ENCODE measurements around the gene KHNYN.
"Not testable (repeated sequence)": the region's sequence is repeated elsewhere in the genome, so short reads cannot be mapped to it uniquely, and the experiment has no call there.

KHNYN gene

DNA sequence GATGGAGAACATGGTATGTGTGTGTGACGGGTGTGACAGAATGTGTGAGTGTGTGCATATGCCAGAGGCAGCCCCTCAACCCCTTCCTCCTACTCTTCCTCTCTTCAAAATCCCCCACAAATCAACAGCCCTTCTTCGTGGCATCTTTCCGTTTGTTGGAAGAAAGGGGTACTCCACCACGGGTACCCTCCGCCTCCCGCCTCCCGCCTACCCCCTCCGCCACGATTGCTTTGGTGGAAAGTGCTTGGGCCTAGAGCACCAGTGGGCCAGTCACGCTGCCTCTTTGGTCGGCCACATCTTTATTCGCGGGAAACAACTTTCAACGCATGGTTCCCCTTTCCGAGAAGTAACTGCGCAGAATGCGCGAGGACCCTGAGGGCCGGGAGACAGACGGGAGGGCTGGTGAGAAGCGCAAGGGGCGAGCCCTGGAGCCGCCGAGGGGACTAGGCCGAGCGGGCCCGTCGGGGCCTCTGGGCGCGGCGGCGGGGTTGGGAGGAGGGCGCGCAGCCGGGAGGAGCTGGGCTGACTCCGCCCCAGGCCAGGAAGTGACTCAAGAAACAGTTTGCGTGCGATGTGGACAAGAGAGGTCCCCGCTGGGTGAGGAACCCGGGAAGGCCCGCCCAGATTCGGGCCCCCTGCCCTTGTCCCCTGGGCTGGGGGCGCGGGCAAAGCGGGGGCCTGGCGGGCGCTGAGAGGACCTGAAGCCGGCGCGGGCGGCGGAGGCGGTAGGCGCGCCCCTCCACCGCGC, at the start of gene KHNYN, which contains the start of gene CBLN3:
Gene KHNYN, plus strand, starts transcription at position 560 of the 748 bp plus-strand sequence. CDS start 777 bp downstream, outside the sequence.
Gene CBLN3, minus strand, starts transcription at position 274 of the 748 bp plus-strand sequence. CDS start 614 bp downstream, outside the sequence.
- DNase-seq (ENCODE audit: low read depth) = peak; percentile 75

DNA sequence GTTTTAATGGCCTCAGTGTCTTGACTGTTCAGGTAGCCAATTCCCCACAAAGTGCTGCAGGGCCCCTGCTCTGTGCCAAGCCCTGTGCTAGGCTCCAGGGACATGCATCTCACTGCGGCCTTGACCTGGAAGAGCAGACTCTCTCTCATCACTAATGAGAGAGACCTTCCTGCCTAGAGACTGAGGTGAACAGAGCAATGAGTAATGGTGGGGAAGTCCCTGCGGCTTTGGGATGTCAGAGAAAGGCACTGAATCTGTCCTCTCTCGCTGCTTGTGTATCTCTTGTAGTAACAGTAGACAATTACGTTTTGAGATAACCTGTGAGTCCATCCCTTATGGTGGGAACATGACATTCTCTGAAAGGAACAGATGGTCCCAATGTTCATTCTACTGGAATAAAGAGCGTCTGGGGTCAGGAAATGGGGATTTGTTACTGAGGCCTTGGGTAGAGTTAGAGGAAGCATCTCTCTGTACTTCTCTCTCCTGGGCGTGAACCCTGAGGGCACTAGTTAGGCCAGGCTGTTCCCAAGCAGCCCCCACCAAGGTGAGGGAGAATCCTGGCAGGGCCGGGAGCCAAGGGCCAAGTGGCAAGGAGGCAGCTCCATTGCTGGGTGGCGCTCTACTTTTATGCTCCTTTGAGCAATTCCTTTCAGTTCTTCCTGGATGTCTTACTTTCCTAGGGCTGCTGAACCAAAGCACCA, 48.2 kb upstream of the KHNYN start:
- no peak for DNase-seq (ENCODE audit: low read depth)

DNA sequence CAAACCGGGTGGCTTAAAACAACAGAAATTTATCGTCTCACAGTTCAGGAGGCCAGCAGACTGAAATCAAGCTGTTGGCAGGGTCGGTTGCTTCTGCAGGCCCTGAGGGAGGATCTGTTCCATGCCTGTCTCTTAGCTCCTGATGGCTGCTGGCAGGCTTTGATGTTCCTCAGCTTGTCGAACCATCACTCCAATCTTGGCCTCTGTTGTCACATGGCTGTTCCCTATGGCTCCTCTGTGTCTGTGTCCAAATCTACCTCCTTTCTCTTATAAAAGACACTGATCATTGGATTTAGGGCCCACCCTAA, 47.7 kb upstream of the KHNYN start:
- no peak for DNase-seq (ENCODE audit: low read depth)

DNA sequence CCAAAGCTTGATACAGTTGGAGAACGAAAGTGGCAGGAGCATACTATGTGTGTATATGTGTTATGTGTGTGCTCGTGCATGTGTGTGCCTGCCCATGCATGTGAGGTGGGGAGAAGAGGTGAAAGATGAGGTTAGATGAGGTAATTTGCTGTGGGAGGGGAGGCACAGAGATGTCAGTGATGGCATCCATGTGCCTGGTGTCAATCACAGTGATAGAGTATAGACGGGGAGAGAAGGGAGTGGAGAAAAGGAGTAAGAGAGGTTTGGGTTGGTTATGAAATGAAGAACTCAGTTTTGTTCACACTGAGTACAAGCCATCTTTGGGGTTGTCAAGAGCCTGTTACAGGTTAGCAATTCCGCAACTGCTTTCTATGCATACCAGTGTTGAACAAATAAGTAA, 45.6 kb upstream of the KHNYN start:
- no peak for DNase-seq (ENCODE audit: low read depth)

DNA sequence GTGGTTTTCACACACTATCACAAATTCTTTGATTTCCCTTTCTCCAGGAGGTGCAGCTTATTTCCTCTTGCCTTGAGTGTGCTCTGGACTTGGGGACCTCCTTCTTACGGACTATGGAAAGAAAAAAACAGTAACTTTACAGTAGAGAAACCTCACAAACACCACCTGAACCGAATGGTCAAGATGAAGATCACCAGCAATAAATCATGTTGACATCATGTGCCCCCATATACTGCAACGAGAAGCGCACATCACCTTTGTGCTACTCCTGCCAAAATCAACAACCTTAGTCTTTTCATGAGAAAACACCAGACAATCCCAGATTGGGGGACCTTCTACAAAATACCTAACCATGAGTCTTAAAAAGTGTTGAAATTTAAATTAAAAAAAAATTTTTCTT, 44.2 kb upstream of the KHNYN start:
- DNase-seq (ENCODE audit: low read depth) = no peak

DNA sequence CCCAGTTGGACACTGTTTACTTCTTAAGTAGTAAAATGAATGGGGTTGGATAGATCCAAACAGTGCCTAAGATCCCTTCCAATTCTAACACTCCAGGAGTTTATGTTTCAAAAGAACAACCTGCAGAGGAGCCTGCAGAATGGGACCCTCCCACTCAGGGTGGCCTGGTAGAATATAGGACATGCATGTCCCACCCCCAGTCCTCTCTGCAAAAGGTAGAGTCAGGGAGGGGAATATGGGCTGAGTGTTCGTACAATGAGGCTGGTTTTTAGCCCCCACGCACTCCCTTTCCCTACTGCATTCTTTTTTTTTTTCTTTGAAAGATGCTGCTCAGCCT, 42.8 kb upstream of the KHNYN start:
- DNase-seq (ENCODE audit: low read depth) = no peak

DNA sequence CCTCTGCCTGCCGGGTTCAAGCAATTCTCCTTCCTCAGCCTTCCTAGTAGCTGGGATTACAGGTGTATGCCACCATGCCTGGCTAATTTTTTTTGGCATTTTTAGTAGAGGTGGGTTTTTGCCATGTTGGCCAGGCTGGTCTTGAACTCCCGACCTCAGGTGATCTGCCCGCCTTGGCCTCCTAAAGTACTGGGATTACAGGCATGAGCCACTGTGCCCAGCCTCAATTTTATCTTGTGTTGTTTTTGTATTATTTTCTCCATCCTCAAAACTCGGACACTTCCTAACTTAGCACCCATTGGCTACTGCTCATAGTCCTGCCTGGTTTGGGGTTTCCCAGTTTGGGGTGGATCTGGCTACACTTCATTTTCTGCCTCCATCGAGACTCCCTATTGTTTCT, 42.2 kb upstream of the KHNYN start:
- DNase-seq (ENCODE audit: low read depth) = not testable (repeated sequence)

DNA sequence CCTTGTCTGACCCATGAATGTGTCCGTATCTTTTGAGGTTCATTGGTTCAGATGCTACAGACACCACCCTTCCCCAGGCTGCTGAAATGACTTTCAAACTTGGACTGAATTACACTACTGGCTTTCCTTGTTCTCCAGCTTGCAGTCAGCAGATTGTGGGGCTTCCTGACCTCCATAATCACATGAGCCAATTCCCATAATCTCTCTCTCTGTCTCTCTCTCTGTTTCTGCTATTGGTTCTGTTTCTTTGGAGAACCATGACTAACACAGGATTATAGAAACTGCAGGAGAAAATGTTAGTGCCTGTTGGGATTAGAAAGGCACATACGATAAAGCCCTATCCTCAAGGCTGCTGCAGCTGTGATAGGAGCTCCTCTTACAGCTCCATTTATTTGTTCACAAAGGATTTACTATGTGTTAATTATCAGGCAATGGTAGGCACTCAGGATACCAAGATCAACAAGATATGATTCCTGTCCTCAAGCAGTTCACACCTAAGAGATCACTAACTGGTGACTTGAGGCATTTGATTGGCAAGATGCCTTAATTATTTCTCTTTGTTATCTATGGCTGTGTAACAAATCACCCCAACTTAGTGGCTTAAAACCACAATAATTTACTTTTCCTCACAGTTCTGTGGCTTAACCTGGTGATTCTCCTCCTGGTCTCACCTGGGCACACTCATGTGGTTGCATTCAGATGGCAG, 41.1 kb upstream of the KHNYN start:
- no peak for DNase-seq (ENCODE audit: low read depth)

DNA sequence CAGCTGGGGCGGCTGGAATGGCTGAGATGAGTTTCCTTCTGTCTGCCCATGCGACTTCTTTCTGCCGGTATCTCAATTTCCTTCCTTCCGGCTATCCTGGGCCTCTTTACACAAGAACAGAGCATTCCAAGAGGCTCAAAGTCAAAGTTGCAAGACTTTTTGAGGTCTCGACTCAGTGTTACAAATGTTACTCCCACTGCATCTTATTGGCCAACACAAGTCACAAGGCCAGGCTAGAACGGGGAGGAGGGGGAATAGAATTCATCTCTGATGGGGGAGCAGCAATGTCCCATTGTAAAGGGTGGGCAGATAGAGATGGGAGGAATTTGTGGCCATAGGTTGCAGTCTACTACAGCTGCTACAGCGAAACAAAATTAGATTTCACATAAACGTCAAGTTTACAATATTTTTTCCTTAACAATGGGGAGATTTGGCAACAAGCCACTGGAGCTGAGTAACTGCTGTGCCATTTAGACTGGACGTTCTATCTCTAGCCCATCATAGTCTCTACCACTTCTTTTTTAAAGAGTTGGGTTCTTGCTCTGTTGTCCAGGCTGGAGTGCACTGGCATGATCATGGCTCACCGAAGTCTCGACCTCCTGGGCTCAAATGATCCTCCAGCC, 40.4 kb upstream of the KHNYN start:
- DNase-seq (ENCODE audit: low read depth) = no peak

DNA sequence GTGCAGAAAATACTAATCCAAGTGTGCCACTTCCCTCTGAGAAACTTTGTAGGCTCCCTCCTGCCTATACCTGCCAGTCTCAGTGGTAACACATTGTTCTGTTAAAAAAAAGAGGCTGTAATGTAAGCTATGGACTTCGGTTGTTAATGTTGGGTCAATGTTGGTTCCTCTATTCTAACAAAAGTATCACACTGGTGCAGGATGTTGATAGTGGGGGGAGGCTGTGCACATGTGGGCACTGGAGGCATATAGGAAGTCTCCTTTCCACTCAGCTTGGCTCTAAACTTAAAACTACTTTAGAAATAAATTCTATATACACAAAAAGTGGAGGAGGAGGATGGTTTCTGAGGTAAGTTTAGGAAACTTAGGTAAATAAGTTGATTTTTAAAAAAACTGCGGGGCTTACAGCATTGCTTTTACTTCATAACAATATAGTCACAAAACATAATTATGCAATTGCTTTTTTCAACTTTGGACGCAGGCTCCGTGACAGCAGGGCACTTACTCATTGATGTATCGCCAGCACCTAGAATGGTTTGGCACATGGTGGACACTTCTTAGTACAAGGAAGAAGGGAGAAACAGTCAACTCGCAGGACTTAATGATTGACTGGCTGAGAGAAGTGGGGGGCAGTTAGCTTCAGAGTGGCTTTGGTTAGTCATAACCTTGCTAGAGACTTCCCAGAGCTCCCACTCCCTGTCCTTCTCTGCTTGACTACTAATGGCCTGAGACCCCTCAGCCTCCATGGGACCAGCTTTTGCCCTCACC, 38.9 kb upstream of the KHNYN start:
- no peak for DNase-seq (ENCODE audit: low read depth)

DNA sequence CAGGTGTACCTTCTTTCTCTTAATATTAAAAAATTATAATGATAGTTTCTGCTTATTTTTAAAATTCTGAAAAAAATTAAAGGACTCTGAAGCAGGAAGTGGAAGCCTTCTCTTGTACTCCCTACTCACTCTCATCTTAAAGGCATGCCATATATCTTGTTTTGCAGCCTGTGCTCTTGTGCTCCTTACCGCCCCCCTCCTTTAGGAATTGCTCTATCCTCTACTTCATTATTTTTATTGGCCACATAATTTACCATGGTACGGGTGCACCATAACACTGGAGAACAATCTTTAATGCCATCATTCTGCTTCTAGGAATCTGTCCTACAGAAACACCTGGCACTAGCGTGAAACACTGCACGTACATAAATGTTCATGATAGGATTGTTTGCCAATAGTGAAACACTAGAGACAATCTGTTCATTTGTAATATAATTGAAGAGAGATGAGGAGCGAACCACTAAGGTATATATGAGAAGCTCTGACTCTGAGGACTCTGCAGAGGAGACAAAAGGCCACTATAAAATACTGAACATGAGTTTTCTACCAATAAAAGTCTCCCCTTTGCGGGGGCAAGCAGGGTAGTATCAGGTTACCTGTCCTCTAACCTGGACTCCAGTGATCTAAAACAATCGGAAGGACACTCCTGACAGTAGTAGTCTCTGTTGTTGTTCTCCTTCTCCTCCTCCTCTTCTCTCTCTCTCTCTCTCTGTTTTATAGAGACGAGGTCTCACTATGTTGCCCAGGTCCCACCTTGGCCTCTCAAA, 37.2 kb upstream of the KHNYN start:
- DNase-seq (ENCODE audit: low read depth) = no peak

DNA sequence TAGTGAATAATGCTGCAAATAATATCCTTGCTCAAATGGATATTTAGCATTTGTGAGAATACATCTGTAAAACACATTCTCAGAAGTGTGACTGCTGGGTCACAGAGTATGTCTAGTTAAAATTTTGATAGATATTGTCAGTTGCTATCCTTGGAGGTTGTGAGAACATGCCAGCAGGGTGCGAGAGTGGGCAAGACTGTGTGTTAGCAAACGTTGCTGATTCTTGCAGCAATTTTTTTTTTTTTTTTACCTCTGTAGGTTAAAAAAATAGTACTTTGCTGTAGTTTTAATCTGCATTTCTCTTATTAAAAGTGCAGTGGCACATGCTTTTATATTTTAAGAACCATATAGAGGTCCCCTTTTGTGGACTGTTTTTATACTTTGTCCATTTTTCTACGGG, 35.5 kb upstream of the KHNYN start:
- no peak for DNase-seq (ENCODE audit: low read depth)

DNA sequence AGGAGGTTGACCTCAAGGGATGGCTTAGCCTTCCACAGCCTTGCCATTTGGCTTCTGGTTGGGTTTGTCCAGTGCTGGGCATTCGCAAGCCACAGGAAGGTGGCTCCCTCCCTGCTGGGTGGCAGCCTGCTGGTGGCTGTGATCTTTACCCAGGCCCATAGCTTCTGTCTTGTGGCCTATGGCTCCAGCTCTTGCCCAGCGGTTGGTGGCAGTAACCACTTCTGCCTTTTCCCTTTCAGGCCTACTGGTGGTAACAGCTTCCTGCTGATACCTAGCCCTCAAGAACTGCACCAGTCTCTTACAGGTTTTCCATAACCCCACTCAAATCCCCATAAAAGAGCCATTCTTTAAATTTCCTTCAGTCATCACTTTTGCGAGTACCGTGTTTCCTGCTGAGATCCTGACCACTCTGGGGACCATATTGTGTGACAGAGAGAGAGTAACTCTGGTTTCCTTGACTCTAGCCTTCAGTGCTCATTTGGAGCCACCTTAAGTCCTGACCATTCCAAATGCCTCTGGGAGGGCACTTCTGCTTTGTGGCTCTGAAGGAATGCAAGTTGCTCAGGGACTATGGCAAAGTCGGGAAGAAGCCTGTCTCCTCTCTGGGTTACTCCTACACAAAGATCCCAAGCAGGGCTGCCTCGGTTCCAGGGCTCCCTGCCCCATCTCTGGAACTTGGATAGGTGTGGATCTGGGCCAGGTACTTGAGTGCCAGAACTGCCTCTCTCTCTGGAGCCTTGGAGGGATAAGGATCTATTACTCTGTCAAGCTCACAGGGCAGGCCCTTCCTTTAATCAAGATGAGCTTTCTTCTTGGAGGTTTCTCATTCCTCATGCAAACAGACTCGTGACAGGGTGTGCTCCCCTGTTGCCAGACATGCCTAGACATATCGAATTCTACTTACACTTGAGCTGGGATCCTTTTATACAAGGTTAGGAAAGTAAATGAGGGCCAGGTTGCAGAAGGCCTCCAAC, 33.9 kb upstream of the KHNYN start:
- no peak for DNase-seq (ENCODE audit: low read depth)

DNA sequence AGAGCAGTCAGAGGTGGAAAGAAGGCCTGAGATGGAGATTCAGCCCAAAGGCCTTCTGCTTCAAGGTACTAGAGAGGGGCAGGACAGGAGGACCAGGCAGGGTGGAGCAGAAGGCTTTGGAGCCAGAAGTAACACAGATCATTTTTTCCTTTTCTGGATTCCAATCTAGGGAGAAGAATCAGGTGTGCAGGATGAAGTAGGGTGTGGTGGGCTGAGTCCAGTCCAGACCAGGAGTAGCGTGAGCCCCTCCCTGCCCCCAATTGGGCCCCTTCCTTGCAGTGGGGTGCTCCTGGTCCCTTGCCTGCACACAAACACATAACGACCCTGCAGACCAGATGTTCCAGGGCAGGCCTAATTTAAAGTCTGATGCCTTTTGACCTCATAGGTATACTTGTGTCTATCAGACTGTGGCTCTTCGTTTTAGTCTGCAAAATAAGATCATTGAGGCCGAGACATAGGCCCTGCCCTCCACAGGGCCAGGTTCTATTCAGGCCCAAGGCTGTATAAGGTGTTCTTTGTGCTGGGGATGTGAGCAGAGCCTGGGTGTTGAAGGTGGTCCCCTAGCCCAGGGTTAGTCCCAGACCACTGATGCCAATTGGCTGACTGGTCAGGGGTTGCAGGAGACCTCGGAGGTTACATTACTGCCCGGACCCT, 32.0 kb upstream of the KHNYN start:
- DNase-seq (ENCODE audit: low read depth) = no peak

DNA sequence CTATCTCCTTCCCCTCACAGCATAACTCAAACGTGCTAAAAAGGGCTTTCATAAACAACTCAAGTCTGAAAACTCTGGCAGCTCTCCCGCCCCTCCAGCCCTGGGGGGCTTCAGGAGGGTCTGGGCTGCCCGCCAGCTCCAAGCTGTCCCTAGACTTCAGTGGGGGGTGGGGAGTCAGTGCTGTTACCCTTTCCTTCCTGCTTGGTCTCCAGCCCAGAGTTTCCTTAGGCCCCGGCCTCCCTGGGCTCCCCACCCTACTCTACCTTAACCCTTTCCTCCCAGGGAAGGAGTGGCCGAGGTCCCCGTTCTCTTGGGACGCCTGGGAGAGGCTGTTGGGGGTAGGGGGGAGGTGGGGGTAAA, 31.5 kb upstream of the KHNYN start:
- no peak for DNase-seq (ENCODE audit: low read depth)

DNA sequence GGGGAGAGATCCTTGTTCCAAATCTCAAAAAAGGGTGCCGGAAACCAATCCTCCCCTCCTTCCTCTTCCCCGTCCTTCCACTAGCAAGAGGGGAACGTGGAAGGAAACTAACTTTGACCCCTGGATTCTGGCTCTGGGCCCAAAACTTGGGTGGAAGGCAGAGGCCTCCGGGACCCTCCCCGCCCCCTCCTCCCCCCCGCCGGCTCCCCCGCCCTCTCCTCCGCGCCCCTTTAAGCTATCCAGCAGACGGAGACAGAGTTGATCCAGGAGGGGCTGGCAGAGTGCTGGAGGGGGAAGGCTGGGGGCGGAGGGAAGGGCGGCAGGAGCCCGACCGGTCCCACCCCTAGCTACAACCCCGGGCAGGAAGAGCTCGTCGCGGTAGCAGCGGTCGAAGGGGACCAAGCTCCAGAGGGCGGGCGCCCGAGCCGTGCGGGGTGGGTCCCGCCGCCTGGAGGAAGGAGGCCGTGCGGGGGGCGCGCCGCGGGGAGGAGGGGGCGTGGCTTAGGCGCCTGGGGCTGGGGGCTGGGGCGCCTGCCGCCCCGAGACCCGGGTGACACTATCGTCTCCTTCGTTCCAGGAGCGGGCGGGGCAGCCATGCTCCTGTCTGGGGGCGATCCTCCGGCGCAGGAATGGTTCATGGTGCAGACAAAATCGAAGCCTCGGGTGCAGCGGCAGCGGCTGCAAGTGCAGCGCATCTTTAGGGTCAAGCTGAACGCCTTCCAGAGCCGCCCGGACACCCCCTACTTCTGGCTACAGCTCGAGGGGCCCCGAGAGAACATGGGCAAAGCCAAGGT, 30.9 kb upstream of the KHNYN start, which contains the start of gene NYNRIN:
Gene NYNRIN, plus strand, starts transcription at position 351 of the 794 bp plus-strand sequence. Its CDS starts 244 bp downstream, at position 595.
- peak; percentile 1 for DNase-seq (ENCODE audit: low read depth)

DNA sequence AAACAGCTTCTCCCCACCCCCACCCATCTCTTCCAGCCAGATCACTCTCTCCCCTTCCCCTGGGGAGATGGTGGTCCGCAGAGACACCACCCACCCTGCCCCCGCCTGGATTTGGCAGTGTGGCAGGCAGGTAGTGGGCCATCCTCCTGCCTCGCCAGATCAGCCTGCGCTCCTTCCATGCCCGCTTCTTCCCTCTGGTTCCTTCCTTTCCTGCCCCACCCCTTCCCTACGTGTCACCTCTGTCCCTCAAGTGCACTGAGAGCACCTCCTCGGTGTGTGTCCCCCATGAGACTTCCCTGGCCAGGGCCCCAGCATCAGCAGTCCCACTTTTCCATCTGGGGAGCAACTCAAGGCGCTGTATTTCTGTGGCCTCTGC, 30.3 kb upstream of the KHNYN start:
- DNase-seq (ENCODE audit: low read depth) = no peak

DNA sequence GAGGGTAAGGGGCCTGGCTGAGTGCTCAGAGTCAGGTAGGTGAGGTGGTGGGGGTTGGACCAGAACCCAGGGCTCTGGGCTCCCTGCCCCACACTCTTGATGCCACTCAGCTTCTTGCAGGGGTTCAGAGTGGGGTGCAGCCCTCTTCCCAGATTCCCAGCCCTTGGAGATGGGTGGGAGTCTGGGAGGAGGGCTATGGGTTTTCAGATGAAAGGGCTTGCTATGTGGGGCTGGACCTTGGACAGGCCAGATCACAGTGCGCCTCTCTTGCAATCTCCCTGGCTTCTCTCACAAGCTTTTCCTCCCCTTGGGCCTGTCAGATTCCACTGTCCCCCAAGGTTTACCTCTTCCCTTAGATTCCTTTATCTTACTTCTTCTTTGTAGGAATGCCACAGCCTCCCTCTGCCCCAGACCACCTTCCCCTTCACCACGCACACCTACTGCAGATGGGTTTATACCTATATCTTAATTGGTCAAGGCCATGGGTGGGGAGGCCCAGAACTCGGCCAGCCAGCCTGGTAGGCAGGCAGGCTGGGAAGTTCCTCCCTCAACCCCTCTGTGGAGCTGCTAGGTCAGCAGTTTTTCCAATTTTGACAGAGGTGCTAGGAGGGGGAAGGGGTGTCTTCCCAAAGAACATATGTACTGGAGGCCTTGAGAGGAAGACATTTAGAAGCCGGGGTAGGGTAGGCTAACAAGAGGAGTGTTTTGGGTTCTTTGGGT, 29.6 kb upstream of the KHNYN start:
- DNase-seq (ENCODE audit: low read depth) = no peak
